HepG2 (cell line): ENCODE data around the gene SHQ1.

Experiments used
- CREB1 ChIP-seq, 2 experiments: fragments of 450-650 bp in 1 of 2; IDR thresholded peaks; 2 replicates each; pipeline ENCODE4 v1.6.1; 2016 to 2017; ENCODE audit warnings: control low read depth in 1 of 2, mild to moderate bottlenecking in 1 of 2, missing compliant biosample characterization in 1 of 2, missing genetic modification characterization in 1 of 2
- CREM ChIP-seq, 2 experiments: sonication (generic) in 1 of 2; formaldehyde crosslinking in 1 of 2; IDR thresholded peaks; 2 replicates each; pipeline versions ENCODE4 v1.4.0 to v1.6.1; 2016 to 2020; ENCODE audit warnings: antibody characterized with exemption in 1 of 2, mild to moderate bottlenecking in 1 of 2, missing genetic modification reagents in 1 of 2
- FOSL2 ChIP-seq: sonication (generic); formaldehyde crosslinking; IDR thresholded peaks from 2 replicates; pipeline ENCODE4 v1.4.0; 2020; ENCODE audit warnings: missing genetic modification reagents
- HOXA7 ChIP-seq: sonication (generic); formaldehyde crosslinking; IDR thresholded peaks from 2 replicates; pipeline ENCODE4 v1.8.1; 2022; ENCODE audit warnings: mild to moderate bottlenecking, missing genetic modification reagents, moderate library complexity
- MIER2 ChIP-seq: IDR thresholded peaks from 2 replicates; pipeline ENCODE4 v1.6.1; 2016; ENCODE audit warnings: missing biosample characterization, missing genetic modification reagents
- SP5 ChIP-seq: IDR thresholded peaks from 2 replicates; pipeline ENCODE4 v1.6.1; 2016; ENCODE audit warnings: low read depth, borderline replicate concordance
- SSRP1 ChIP-seq: IDR thresholded peaks from 2 replicates; pipeline ENCODE4 v1.6.1; 2016; ENCODE audit warnings: control low read depth
- YEATS4 ChIP-seq: sonication (generic); formaldehyde crosslinking; IDR thresholded peaks from 2 replicates; pipeline ENCODE4 v1.4.0; 2020; ENCODE audit warnings: missing genetic modification reagents, borderline replicate concordance

- TF ChIP-seq CREB1 (IDR thresholded peaks at IDR 0.05) (no peak), CREB1 (CRISPR knock-in tag; IDR thresholded peaks at IDR 0.05) (no peak), SSRP1 (no peak), SP5 (no peak), MIER2 (CRISPR knock-in tag) (no peak), CREM (IDR thresholded peaks at IDR 0.05) (no peak), CREM (CRISPR knock-in tag; IDR thresholded peaks at IDR 0.05) (no peak), HOXA7 (CRISPR knock-in tag) (no peak), FOSL2 (CRISPR knock-in tag) (no peak), YEATS4 (CRISPR knock-in tag) (no peak)
Observed at GRCh38 chr3:72836923-72837322, 11.3 kb downstream of the SHQ1 start.
